Measurements from ENCODE around the gene VPS37C. TPM values are rescaled to one million over a fixed set of nuclear protein-coding genes. Genes with fewer than 3 reads are reported as not detected.

Gene VPS37C
- total RNA-seq, 1 experiment from 2014 or later = 29.0 TPM

- H3K27ac ChIP-seq = no peak overlapping the region
- no peaks in the 10 kb centered on the region for H3K4me1 ChIP-seq (replicated peaks; ENCODE audit: insufficient read depth)
- no peaks in the 10 kb centered on the region for H3K36me3 ChIP-seq (ENCODE audit: low read depth)
- no peak overlapping the region for H2AFZ ChIP-seq
- CTCF ChIA-PET = no interaction called here
- no peaks in the 10 kb centered on the region for H3K27me3 ChIP-seq (ENCODE audit: insufficient read depth, low read depth)
- H3K9me2 ChIP-seq (ENCODE audit: insufficient read depth) = no peaks in the 10 kb centered on the region
- H3K4me2 ChIP-seq = no peak overlapping the region
- DNase-seq = no peak
- no peaks in the 10 kb centered on the region for H4K20me1 ChIP-seq (ENCODE audit: insufficient read depth)
- H3K4me3 ChIP-seq = no peak overlapping the region
- BruUV-seq (replicated peaks) = no TSS peak
- POLR2A ChIA-PET (ENCODE audit: unreplicated experiment) = no interaction called here
- no peaks in the 10 kb centered on the region for H3F3A ChIP-seq (ENCODE audit: insufficient read depth, low read depth)
- H3K9me3 ChIP-seq (ENCODE audit: insufficient read depth, low read depth) = no peaks in the 10 kb centered on the region
- no peaks in the 10 kb centered on the region for H3K79me2 ChIP-seq (ENCODE audit: low read depth)
- intact Hi-C loops (cut with micrococcal nuclease; ENCODE audit: unreplicated experiment) = no loop called here
- TF ChIP-seq EZH2 (IDR thresholded peaks at IDR 0.05; ENCODE audit: low read depth) (no peak), CTCF (conservative IDR thresholded peaks at IDR 0.05) (no peak)
These were observed 50.8 kb downstream of the VPS37C start for GRCh38 chr11:61110255-61111049.

GRCh38 chr11:61109671-61110070 lies 51.6 kb downstream of the VPS37C start:
- H3K4me3 ChIP-seq = no peak overlapping the region
- H3K4me2 ChIP-seq = no peak overlapping the region
- intact Hi-C loops (cut with micrococcal nuclease; ENCODE audit: unreplicated experiment) = no loop called here
- no peaks in the 10 kb centered on the region for H3K79me2 ChIP-seq (ENCODE audit: low read depth)
- no peaks in the 10 kb centered on the region for H3K9me2 ChIP-seq (ENCODE audit: insufficient read depth)
- ChIA-PET CTCF (no interaction called here), POLR2A (ENCODE audit: unreplicated experiment) (no interaction called here)
- H2AFZ ChIP-seq = no peak overlapping the region
- no peak overlapping the region for H3K27ac ChIP-seq
- TF ChIP-seq EZH2 (IDR thresholded peaks at IDR 0.05; ENCODE audit: low read depth) (no peak), CTCF (conservative IDR thresholded peaks at IDR 0.05) (no peak)
- no peaks in the 10 kb centered on the region for H3K9me3 ChIP-seq (ENCODE audit: insufficient read depth, low read depth)
- no peaks in the 10 kb centered on the region for H3K4me1 ChIP-seq (replicated peaks; ENCODE audit: insufficient read depth)
- DNase-seq = no peak
- no peaks in the 10 kb centered on the region for H3F3A ChIP-seq (ENCODE audit: insufficient read depth, low read depth)
- H3K36me3 ChIP-seq (ENCODE audit: low read depth) = no peaks in the 10 kb centered on the region
- no peaks in the 10 kb centered on the region for H4K20me1 ChIP-seq (ENCODE audit: insufficient read depth)
- H3K27me3 ChIP-seq (ENCODE audit: insufficient read depth, low read depth) = no peaks in the 10 kb centered on the region
- no TSS peak for BruUV-seq (replicated peaks)

- ChIA-PET POLR2A (ENCODE audit: unreplicated experiment) (no interaction called here), CTCF (no interaction called here)
- Histone ChIP-seq H3K9me2 (ENCODE audit: insufficient read depth) (no peaks in the 10 kb centered on the region), H2AFZ (no peak overlapping the region), H3K79me2 (ENCODE audit: low read depth) (no peaks in the 10 kb centered on the region), H4K20me1 (ENCODE audit: insufficient read depth) (no peaks in the 10 kb centered on the region), H3F3A (ENCODE audit: insufficient read depth, low read depth) (no peaks in the 10 kb centered on the region), H3K36me3 (ENCODE audit: low read depth) (no peaks in the 10 kb centered on the region), H3K4me1 (replicated peaks; ENCODE audit: insufficient read depth) (no peaks in the 10 kb centered on the region), H3K4me3 (no peak overlapping the region), H3K9me3 (ENCODE audit: insufficient read depth, low read depth) (no peaks in the 10 kb centered on the region), H3K4me2 (no peak overlapping the region), H3K27me3 (ENCODE audit: insufficient read depth, low read depth) (no peaks in the 10 kb centered on the region), H3K27ac (no peak overlapping the region)
- TF ChIP-seq CTCF (conservative IDR thresholded peaks at IDR 0.05) (no peak), EZH2 (IDR thresholded peaks at IDR 0.05; ENCODE audit: low read depth) (no peak)
- no peak for DNase-seq
- BruUV-seq (replicated peaks) = no TSS peak
- intact Hi-C loops (cut with micrococcal nuclease; ENCODE audit: unreplicated experiment) = no loop called here
These were observed 52.2 kb downstream of the VPS37C start for GRCh38 chr11:61108847-61109585.

Measured in PC-9 (cell line).